ENCODE results near the gene CPAMD8.

DNA sequence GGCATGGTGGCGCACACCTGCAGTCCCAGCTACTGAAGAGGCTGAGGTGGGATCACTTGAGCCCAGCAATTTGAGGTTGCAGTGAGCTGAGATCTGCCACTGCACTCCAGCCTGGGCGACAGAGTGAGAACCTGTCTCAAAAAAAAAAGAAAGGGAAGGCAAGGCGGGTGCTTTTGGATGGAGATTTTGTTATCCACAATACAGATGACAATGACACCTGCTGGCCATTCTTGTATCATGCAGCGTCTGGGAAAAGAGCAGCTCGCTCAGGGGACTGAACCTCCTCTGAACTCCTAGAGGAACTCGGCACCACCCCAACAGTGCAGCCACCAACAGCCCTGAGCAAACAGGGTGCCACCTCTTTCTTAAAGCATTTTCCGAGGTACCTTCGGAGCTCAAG, 25.8 kb upstream of the CPAMD8 start:
- TF ChIP-seq, protein P1, sequence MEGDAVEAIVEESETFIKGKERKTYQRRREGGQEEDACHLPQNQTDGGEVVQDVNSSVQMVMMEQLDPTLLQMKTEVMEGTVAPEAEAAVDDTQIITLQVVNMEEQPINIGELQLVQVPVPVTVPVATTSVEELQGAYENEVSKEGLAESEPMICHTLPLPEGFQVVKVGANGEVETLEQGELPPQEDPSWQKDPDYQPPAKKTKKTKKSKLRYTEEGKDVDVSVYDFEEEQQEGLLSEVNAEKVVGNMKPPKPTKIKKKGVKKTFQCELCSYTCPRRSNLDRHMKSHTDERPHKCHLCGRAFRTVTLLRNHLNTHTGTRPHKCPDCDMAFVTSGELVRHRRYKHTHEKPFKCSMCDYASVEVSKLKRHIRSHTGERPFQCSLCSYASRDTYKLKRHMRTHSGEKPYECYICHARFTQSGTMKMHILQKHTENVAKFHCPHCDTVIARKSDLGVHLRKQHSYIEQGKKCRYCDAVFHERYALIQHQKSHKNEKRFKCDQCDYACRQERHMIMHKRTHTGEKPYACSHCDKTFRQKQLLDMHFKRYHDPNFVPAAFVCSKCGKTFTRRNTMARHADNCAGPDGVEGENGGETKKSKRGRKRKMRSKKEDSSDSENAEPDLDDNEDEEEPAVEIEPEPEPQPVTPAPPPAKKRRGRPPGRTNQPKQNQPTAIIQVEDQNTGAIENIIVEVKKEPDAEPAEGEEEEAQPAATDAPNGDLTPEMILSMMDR (IDR thresholded peaks at IDR 0.05): peak; percentile 50 to 71 (median 66)
- no peak for TF ChIP-seq POLR2A (IDR thresholded peaks at IDR 0.05)

Measured in adrenal gland (tissue), 5 donors.